HG03095 (cell line): Measurements from ENCODE around the gene F10.

Source experiments
- ATAC-seq: cut with Tn5 transposase; IDR thresholded peaks from one replicate; pipeline ENCODE4 v1.9.1; 2021; ENCODE audit warnings: moderate library complexity; ENCODE audit not compliant: unreplicated experiment

Gene F10

DNA sequence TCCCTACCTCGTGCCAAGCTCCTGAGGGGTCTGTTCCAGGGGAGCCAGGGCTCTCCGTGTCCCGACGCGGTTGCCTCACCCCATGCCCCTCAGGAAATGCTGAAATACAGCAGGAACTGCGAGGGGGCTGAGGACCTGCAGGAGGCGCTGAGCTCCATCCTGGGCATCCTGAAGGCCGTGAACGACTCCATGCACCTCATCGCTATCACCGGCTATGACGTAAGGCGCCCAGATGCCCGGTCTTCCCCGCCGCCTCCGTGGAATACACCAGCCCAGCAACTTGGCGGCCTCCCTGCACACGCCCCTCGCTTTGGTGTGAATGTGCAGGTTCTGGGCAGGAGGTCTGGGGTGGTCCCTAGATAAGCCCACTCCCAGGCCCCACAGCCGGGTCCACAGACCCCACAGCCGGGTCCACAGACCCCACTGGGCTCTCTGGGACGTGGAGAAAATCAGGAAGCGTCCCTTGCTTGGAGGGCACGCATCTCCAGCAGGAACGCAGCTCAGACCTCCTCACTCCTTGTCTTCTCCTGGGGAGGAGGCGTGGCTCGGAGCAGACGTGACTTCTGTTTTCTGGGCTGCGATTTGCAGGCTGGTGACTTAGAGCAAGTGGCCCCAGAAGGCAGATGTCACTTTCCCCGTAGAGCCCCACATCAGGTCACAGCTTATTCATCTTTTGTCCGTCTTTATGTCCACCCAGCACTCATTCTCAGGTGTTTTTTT, 36.4 kb upstream of the F10 start:
- ATAC-seq, result no peak

DNA sequence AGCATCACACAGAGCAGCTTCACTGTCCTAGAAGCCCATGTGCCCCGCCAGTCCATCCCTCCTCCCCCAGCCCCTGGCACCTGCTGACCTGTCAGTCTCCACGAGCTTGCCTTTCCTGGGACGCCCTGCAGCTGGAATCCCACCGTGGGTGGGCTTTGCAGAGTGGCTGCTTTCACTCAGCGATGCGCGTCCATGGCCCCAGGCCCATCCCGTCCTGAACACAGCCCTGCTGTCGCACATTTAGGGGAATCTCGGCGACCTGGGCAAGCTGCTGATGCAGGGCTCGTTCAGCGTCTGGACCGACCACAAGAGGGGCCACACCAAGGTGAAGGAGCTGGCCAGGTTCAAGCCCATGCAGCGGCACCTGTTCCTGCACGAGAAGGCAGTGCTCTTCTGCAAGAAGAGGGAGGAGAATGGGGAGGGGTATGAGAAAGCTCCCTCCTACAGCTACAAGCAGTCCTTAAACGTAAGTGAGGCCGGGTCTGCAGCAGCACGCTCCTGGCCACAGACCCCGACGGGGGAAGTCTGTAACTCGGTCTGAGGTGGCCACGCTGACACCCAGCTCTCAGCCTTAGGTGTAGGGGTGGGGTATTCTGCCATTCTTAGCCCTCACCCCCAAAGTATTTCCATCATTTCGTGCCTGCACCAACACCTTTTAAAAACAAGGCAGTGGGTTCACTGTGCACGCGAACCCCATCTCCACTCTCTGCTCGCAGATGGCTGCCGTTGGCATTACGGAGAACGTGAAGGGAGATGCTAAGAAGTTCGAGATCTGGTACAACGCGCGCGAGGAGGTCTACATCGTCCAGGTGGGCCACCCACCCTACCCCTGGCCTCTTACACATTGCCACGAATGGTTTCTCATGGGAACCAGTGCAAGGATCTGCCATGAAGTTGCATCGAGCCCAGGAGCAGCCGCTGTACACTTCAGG, 35.3 kb upstream of the F10 start:
- ATAC-seq, result no peak

DNA sequence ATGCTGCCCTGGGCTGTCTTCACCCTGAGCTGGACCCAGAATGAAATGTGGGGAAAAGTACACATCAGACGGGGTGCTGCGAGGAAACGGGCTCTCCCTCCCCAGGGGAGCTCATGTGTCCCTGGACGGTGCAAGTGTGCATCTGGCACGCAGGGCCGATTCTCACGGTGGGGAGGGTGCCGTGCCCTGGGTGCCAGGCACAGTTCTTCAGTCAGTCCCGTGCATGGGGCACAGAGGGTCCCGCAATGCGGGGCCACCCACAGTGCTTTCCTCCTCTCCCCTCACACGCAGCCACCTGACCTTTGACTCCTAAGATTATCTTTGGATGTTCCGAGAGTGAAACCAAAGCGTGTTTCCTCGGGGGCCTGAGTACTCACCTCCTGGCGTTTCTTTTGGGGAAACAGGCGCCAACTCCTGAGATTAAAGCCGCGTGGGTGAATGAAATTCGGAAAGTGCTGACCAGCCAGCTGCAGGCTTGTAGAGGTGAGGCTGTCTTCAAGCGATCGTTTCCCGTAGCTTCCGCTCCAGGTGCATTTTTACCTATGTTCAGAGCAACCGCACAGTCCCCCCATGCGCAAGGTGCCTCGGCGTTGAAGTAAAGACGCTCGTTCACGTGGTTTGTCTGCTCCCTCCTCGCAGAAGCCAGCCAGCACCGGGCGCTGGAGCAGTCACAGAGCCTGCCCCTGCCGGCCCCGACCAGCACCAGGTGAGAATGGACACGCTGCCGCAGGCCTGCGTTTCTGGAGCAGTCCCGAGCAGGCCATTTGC, 34.5 kb upstream of the F10 start:
- ATAC-seq, result no peak

DNA sequence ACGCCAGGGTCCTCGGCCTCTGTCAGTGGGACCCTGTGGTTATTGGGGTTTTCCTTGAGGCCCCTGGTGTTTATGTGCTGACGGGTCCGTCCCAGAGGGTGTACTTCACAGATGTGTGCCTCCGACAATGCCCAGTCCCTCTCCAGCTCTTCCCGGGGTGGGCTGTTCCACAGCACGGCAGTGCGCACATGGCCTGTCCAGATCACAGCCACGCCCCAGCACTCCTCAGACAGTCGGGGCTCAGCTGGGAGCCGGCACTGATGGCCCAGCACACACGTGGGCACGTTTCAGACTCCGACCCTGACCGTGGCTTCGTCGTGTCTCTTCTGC, 33.9 kb upstream of the F10 start:
- no peak for ATAC-seq

DNA sequence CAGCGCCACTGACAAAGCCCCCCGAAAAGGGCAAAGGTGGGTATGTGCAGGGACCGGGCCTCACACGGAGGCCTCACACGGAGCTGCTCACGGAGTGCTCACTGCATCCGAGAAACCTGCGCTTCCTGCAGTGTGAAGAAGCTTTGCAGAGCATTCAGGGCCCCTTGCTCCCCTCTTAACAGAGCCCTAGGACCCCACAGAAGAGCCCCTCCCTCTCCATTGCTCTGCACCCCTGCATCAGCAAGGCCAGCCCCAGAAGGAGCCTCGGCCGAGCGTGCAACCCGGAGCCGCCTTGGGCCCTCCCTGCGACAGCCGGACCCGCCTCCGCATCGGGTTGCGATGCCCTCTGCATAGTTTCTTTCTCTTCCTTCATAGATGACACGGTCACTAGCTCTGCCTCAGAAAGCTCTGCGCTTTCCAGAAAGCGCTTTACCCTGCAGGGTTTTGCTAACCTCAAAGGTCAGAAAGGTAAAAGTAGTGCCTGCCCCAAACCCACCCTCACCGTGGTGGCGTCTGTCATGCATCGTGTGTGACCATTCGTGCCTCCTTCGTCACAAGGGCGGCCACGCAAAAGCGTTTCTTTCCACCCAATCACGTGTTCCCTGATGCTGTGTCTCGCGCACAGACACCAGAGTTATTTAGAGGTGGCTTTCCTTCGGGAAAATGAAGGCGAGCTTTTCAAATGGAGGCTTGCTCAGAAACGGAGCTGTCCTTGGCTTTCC, 32.7 kb upstream of the F10 start:
- no peak for ATAC-seq

DNA sequence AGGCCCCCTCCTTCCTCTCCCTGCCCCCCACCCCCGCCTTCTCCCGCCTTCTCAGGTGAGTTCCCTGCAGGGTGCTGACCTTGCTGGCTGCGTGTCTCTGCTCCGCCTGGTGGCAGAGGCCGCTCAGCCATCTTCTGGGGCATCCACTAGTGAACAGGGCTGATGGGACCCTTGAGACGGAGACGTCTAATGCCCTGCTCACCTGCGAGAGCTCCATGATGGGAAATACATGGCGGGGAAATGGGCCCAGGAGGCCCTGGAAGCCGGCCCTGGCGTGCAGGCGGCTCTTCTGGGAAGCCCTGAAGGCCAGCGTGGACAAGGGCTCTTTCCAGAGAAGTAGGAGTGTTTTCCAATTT, 32.2 kb upstream of the F10 start:
- ATAC-seq, result no peak

DNA sequence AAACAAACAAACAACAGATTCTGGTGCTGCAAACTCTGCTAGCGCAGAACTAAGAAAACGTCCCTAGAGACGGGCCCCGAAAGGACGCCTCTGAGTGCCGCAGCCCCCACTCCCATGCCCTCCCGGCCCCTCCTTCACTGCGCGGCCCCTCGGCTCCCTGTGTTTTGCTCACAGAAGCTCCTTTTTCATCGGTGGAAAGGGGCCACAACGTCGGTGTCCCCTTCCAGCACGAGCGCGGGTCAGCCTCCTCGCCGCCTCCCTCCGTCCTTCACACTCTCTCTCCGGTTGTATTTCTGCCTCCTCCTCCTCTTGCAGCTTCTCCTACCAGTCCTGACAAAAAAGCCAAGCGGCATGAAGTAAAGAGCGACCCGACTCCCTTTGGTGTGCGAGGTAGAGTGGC, 31.8 kb upstream of the F10 start:
- no peak for ATAC-seq

DNA sequence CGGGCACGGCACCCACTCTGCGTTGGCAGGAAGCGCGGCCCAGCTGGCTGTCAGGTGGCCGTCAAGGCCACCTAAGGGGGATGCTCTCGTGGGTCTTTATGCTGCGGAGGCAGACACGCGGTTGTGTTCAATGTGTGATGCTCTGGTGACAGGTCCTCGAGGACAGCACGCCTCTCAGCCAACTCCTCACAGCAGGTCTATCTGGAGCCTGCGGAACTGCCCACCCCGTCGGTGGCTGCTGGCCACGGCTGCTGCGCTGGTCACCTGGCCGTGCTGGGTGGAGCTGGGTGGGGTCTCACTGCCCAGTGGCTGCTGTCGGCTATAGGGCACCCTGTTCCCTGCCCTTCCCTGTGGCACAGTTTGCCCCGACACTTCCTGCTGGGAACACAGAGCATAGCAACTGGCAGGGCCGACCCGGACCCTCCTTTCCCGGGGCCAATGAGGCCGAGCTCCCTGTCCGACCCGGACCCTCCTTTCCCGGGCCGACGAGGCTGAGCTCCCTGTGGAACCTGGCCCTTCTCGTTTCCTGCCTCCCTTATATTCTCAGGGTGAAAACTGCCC, 31.3 kb upstream of the F10 start:
- ATAC-seq, result no peak

DNA sequence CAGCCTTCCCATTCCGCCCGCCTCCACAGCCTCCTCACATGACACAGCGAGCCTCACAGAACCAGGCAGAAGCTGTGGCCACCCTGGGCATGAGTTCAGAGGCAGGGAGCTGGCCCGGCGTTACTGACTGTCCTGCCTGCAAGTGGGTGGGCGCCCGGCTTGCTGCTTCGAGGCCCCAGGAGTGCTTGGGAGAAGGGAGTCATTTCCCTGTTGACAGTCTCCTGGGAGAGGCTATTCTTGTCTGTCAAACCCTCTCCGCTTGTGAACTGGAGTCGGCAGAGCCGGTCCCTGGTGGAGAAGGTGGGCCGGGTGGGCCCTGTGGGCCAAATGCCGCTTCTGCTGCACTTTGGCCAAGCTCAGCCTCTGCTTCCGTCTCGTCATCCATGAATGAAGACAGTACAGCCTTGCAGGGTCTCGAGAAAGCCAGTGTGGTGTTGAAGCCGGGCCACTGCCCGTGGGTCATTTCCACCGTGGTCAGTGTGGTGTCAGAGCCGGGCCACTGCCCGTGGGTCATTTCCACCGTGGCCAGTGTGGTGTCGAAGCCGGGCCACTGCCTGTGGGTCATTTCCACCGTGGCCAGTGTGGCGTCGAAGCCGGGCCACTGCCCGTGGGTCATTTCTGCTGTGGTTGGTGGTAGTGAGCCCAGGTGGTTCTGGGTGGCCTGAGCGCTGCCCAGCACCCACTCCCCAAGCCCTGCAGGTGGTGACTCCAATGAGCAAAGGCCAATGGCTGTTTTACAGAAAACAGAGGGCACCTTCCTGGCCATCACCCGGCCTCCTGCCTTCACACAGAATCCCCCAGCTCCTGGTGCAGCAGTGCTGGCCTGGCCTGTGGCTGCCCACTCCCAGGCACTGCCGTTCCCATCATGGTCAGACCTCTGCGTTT, 30.5 kb upstream of the F10 start:
- no peak for ATAC-seq

DNA sequence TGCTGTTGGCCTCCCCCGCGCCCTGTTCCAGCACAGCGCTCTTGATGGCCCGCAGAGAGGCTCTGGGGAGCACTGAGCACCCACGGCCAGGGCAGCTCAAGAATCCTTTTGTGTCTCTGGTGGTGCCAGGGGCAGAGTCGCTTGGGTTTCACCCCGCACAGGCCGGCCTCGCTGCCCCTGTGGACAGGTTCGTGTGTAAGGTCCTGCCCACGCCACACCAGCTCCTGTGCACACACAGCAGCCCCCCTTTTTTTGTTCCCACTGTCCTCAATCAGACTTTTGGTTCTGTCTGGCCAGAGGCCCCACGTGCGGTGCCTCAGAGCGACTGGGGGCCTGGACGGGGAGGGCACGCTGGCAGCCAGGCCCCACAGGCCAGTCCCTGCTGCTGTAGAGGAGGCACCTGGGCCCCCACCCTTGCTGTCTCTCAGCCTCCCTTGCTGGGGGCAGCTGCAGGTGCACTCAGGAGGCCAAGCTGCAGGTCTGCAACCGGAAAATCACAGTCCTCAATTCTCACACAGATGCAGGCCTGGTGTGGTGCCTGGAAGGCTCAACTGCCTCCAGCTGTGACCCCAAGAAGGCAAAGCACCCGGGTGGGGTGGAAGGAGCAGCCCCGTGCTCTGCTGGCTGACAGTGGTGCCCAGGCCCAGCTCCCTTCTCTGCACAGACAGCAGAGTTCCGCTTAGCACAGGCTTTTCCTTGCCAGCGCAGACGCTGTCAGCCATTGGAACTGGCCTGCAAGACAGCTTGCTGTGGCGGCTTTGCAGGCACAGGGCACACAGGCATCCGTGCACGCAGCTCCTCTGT, 29.6 kb upstream of the F10 start:
- ATAC-seq, result no peak

DNA sequence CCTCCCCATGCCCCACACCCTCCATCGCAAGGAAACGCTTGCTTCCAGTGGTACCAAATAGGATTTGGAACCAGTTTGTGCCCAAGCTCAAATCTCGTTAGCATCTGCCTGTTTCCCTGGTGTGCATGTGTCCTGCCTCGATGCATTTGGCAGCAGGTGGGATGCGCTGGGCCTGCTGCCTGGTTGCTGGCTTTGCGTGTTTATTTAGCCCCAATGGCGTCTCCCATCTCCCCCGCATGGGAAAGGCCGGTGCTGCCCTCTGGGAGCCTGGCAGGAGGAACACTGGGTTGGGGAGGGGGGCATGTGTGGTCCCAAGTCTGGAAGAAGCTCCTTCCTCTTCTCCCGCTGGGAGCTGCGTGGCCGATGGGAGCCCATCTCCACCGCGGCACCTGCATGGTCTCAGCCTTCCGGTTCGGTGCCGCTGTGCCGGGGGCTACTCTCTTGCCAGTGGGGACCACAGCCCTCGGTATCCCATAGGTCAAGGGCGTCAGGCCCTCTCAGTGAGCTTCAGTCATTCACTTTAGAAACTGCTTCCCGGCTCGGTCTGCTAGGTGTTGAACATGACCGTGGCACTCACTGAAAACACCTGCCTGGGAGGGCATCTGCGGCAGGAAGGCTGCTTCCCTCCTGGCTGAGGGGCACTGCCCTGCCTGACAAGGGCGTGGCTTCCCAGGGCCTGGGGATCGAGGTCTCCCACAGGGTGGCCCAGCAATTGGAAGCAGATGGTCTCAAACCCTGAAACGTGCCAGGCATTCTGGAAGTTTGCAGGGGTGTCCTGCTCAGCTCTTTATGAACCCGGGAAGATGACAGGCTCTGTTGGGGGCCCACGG, 28.8 kb upstream of the F10 start:
- ATAC-seq, result no peak

DNA sequence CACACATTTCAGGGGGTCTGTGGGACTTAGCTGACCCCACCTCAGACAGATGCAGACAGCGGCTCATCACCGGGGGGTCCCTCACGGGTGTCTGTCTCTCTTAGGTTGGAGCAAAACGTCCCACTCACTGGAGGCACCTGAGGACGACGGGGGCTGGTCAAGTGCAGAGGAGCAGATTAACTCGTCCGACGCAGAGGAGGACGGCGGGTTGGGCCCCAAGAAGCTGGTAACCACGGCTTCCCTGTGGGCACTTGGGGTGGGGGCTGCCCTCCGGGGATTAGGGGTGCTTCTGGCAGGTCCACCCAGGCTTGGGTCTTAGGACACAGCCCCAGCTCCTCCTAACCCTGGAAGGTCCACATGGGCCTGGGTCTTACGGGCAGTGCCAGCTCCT, 28.2 kb upstream of the F10 start:
- ATAC-seq, result no peak

DNA sequence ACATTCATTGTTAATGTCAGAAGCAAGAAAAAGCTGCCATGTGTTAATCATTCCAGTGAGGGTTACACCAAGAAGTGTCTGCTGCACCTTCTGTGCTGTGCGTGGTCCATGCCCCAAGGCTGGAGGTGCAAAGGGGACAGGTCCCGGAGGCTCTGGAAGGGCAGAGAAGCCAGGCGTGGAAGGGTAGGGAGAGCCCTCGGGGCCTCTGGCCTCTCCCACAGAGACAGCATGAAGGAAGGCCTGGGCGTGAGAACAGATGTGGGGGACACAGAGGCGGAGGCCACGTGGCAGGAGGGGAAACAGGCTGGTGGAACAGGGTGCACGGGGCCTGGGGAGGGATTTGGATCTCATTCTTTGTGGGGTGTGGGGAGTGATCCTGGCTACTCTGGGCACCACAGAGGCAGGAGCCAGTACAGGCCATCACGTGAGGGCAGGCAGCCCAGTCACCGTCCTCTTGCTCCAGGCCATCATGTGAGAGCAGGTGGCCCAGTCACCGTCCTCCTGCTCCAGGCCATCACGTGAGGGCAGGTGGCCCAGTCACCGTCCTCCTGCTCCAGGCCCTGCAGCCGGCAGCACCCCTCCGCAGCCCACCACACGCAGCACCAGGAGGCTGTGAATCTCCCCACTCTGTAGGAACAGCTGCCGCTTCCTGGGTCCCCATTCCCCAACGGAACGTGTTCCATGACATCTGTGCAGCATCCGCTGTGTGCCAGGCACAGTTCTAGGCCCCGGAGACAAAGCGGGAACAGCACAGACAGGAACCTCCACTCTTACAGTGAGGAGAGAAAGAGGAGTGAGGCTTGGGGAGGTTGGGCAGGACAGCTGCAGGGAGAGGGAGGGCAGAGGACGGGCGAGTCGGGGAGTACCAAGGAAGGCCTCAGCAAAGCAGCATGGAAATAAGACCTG, 27.2 kb upstream of the F10 start:
- no peak for ATAC-seq

DNA sequence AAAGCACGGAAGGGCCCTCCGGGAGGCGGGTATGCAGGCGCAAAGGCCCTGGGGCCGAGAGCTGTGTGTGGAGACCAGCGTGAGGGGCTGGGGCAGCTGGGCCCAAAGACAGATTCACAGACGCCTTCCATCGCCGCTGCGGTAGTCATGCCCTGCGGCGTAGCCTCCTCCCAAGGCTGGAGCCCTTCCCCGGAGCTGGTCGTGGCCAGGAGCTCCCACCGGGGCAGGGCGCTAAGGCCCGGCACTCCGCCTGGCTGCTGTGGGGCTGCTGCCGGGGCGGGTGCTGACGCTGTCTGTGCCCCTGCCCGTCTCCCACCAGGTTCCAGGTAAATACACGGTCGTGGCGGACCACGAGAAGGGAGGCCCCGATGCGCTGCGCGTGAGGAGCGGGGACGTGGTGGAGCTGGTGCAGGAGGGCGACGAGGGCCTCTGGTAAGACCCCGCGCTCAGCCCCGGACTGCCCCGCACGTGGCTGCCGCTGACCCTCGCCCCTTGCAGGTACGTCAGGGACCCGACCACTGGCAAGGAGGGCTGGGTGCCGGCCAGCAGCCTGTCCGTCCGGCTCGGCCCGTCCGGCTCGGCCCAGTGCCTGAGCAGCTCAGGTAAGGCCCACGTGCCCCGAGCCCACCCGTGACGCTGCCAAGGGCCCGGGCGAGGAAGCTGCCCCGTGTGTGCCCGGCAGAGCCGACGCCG, 26.4 kb upstream of the F10 start:
- no peak for ATAC-seq

DNA sequence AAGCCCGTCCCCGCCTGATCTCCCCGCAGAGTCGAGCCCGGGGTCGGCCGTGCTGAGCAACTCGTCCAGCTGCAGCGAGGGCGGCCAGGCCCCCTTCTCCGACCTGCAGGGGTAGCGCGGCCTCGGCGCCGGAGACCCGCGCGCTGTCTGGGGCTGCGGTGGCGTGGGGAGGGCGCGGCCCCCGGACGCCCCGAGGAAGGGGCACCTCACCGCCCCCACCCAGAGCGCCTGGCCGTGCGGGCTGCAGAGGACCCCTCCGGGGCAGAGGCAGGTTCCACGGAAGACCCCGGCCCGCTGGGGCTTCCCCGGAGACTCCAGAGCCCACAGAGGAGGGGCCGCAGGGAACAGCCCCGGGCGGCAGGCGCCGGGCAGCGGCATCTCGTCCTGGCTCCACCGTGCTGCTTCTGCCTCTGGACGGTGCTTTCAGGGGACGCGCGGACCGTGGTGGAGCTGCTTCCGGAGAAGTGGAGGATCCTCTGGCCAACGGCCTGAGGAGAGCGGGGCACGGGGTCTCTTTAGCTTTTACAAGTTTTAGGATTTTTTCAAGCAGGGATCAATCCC, 25.8 kb upstream of the F10 start:
- no peak for ATAC-seq

DNA sequence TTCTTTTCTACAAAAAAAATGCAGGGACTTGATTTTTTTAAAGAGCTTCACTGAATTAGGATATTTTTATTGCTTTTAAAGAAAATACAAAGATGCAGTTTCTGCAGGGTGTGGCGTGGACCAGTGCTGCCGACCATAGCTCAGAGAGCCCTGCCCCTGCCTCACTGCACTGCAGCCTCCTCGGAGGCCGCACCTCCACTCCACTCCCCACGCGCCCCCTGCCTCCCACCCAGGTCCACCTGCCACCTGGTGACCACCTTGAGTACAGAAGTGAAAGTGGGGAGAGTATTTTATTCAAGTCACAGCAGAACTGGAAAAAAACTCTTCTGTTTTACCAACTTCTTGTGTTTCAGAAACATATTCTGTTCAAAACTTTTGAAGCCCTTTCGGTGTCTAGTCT, 24.9 kb upstream of the F10 start:
- no peak for ATAC-seq
